Tibial nerve (tissue), 4 donors: ENCODE results near the gene OSCAR. TPM values are rescaled to one million over a fixed set of nuclear protein-coding genes. Genes with fewer than 3 reads are reported as not detected.

ENCODE experiments used
- DNase-seq, 2 donors: peaks; one replicate each; pipeline ENCODE4 v3.0.0-alpha.2; 2019; ENCODE audit warnings: low spot score in 2 of 2
- H3K27ac ChIP-seq, 4 donors: fragments of 200-600 bp; sonication (generic) in 3 of 4; one replicate each; pipeline ENCODE4 v1.5.1; 2017 to 2019; ENCODE audit warnings: mild to moderate bottlenecking in 1 of 4
- H3K27me3 ChIP-seq, 2 donors: fragments of 200-600 bp; sonication (generic) in 1 of 2; one replicate each; pipeline versions ENCODE4 v1.5.1 to v1.6.0; 2017 to 2019
- H3K36me3 ChIP-seq, 3 donors: fragments of 200-600 bp; sonication (generic); one replicate each; pipeline ENCODE4 v1.5.1; 2018 to 2019
- H3K4me1 ChIP-seq, 4 donors: fragments of 200-600 bp; sonication (generic) in 3 of 4; one replicate each; pipeline ENCODE4 v1.5.1; 2017 to 2019
- H3K4me3 ChIP-seq, 4 donors: fragments of 200-600 bp; sonication (generic) in 3 of 4; one replicate each; pipeline ENCODE4 v1.5.1; 2017 to 2019; ENCODE audit warnings: mild to moderate bottlenecking in 1 of 4, moderate library complexity in 1 of 4
- H3K9me3 ChIP-seq, 4 donors: fragments of 200-600 bp; sonication (generic) in 3 of 4; one replicate each; pipeline ENCODE4 v1.5.1; 2017 to 2019
- CTCF ChIP-seq, 5 experiments: fragments of 200-600 bp in 3 of 5; fragments of 450-650 bp in 2 of 5; sonication (generic) in 3 of 5; IDR thresholded peaks; one replicate each; pipeline ENCODE4 v1.5.1; 2016 to 2019; ENCODE audit warnings: antibody characterized with exemption in 5 of 5, mild to moderate bottlenecking in 3 of 5, moderate library complexity in 2 of 5
- EP300 ChIP-seq, 2 donors: sonication (generic); formaldehyde crosslinking; IDR thresholded peaks; one replicate each; pipeline ENCODE4 v1.6.1; 2017; ENCODE audit warnings: antibody characterized with exemption in 2 of 2, mild to moderate bottlenecking in 1 of 2
- POLR2A ChIP-seq, 2 donors: fragments of 450-650 bp; IDR thresholded peaks; one replicate each; pipeline ENCODE4 v1.6.1; 2017; ENCODE audit warnings: antibody characterized with exemption in 2 of 2, mild to moderate bottlenecking in 2 of 2, moderate library complexity in 2 of 2
- WGBS, 2 donors: methylation state at CpG; one replicate each; pipeline ENCODE4 v1.1.5; 2018; 5-methylcytosine and 5-hydroxymethylcytosine counted together
- total RNA-seq, 4 donors: library from RNA; depleted of rRNA; stranded (reverse); fragments of >200 nt; gene quantifications; one replicate each; pipeline ENCODE4 v1.1.0, GENCODE V29; 2016

The OSCAR gene
- total RNA-seq, 4 donors from 2014 or later: 0.66 to 7.2 (median 1.9) TPM

- H3K4me3 ChIP-seq: no peak overlapping the region
- no peak for DNase-seq
- H3K27ac ChIP-seq: no peak overlapping the region
- WGBS, 2 donors: 73 to 79% methylated on average over 10 of the region's 10 CpGs
- H3K4me1 ChIP-seq: peaks cover 0 to 15% (median 12%) of the 10 kb centered on the region in 4 donors
- peaks cover 0 to 50% (median 13%) of the 10 kb centered on the region in 3 donors for H3K36me3 ChIP-seq
- TF ChIP-seq POLR2A (IDR thresholded peaks at IDR 0.05) (no peak), CTCF (IDR thresholded peaks at IDR 0.05) (no peak), EP300 (IDR thresholded peaks at IDR 0.05) (no peak)
- no peaks in the 10 kb centered on the region for H3K27me3 ChIP-seq
- no peaks in the 10 kb centered on the region for H3K9me3 ChIP-seq
These were observed 32.8 kb upstream of the OSCAR start for GRCh38 chr19:54133312-54133956.

GRCh38 chr19:54129617-54129996 is 29.0 kb upstream of the OSCAR start:
- Histone ChIP-seq H3K4me1 (no peaks in the 10 kb centered on the region), H3K27ac (no peak overlapping the region), H3K4me3 (no peak overlapping the region), H3K36me3 (peaks cover 2 to 88% (median 26%) of the 10 kb centered on the region in 3 donors), H3K9me3 (no peaks in the 10 kb centered on the region), H3K27me3 (no peaks in the 10 kb centered on the region)
- no peak for DNase-seq
- WGBS, 2 donors: 94 to 98% methylated on average over 13 to 19 of the region's 20 CpGs
- TF ChIP-seq POLR2A (IDR thresholded peaks at IDR 0.05) (no peak), EP300 (IDR thresholded peaks at IDR 0.05) (no peak), CTCF (IDR thresholded peaks at IDR 0.05) (no peak)

GRCh38 chr19:54128796-54129616 is 28.4 kb upstream of the OSCAR start:
- H3K4me1 ChIP-seq: no peaks in the 10 kb centered on the region
- no peak overlapping the region for H3K4me3 ChIP-seq
- peaks cover 2 to 94% (median 26%) of the 10 kb centered on the region in 3 donors for H3K36me3 ChIP-seq
- WGBS, 2 donors: 95 to 97% methylated on average over 26 to 29 of the region's 41 CpGs
- no peak for DNase-seq
- no peaks in the 10 kb centered on the region for H3K9me3 ChIP-seq
- TF ChIP-seq CTCF (IDR thresholded peaks at IDR 0.05): no peak
- TF ChIP-seq EP300 (IDR thresholded peaks at IDR 0.05): no peak
- TF ChIP-seq POLR2A (IDR thresholded peaks at IDR 0.05): no peak
- H3K27me3 ChIP-seq: no peaks in the 10 kb centered on the region
- H3K27ac ChIP-seq: no peak overlapping the region

- H3K4me1 ChIP-seq: no peaks in the 10 kb centered on the region
- WGBS, 2 donors: 86 to 92% methylated on average over 20 of the region's 20 CpGs
- no peak overlapping the region for H3K4me3 ChIP-seq
- no peak overlapping the region for H3K27ac ChIP-seq
- no peak for DNase-seq
- H3K36me3 ChIP-seq: peaks cover 2 to 100% (median 31%) of the 10 kb centered on the region in 3 donors
- H3K27me3 ChIP-seq: no peaks in the 10 kb centered on the region
- TF ChIP-seq POLR2A (IDR thresholded peaks at IDR 0.05) (no peak), CTCF (IDR thresholded peaks at IDR 0.05) (no peak), EP300 (IDR thresholded peaks at IDR 0.05) (no peak)
- H3K9me3 ChIP-seq: no peaks in the 10 kb centered on the region
These were observed 27.8 kb upstream of the OSCAR start for GRCh38 chr19:54128441-54128725.
